ENCODE measurements around the gene SHPK. TPM values are rescaled to one million over a fixed set of nuclear protein-coding genes. Genes with fewer than 3 reads are reported as not detected.

The SHPK gene
- total and polyA plus RNA-seq, 9 of the 15 experiments (the other 6 are each of a cell fraction or from before 2014, with no cell fraction given), result 2.5 to 16.3 (median 11.8) TPM

- Histone ChIP-seq H4K20me1 (replicated peaks; ENCODE audit: control insufficient read depth, insufficient read depth, low read length) (no peaks in the 10 kb centered on the region), H3K27ac (ENCODE audit: extremely low read depth, low read depth, low read length) (no peak overlapping the region), H3K9ac (ENCODE audit: insufficient read depth in 1 of 2, low read depth in 2 of 2, low read length in 2 of 2) (no peak overlapping the region), H3K79me2 (ENCODE audit: control insufficient read depth, insufficient read depth, low read length) (no peaks in the 10 kb centered on the region), H3K9me3 (replicated peaks; ENCODE audit: control insufficient read depth, insufficient read depth, low read depth, low read length) (no peaks in the 10 kb centered on the region), H3K36me3 (ENCODE audit: control insufficient read depth, insufficient read depth, low read length) (no peaks in the 10 kb centered on the region), H3K4me1 (replicated peaks in 1 of 2; ENCODE audit: control insufficient read depth in 2 of 2, insufficient read depth in 2 of 2, low read length in 2 of 2) (peaks cover 0 to 23% of the 10 kb centered on the region in 2 experiments; a peak in 2 of 5 replicates), H3K4me2 (ENCODE audit: insufficient read depth, low read length) (no peak overlapping the region), H2AFZ (ENCODE audit: low read depth, low read length) (no peak overlapping the region), H3K9me1 (ENCODE audit: control insufficient read depth, insufficient read depth, low read length) (no peaks in the 10 kb centered on the region), H3K4me3 (no peak overlapping the region), H3K27me3 (ENCODE audit: control insufficient read depth in 2 of 2, insufficient read depth in 2 of 2, low read length in 2 of 2) (peaks cover 0 to 17% of the 10 kb centered on the region in 2 experiments; a peak in 2 of 5 replicates)
- in situ Hi-C loops (cut with MboI), result loop anchor here (5.0 kb wide), 1 partner anchor 51 kb away; no protein-coding TSS in a partner anchor
- WGBS (ENCODE audit: insufficient coverage, low coverage, missing lambda C conversion rate), result 26% methylated on average over 6 of the region's 12 CpGs
- FAIRE-seq, result no peak
- no peak for DNase-seq (ENCODE audit: extremely low read depth in 1 of 4, low spot score in 3 of 4)
- no TSS peak for BruUV-seq (replicated peaks)
- ChIA-PET CTCF (ENCODE audit: low intra/inter-chr PET ratio) (no interaction called here), POLR2A (no interaction called here)
- intact Hi-C loops (cut with micrococcal nuclease), result loop anchor here (10.0 kb wide), 1 partner anchor 636 kb away; no protein-coding TSS in a partner anchor
- no peak for ATAC-seq
- TF ChIP-seq GATAD2B (IDR thresholded peaks at IDR 0.05; ENCODE audit: borderline replicate concordance) (no peak), BRF1 (IDR thresholded peaks at IDR 0.05; ENCODE audit: borderline replicate concordance, extremely low read depth, insufficient read length) (no peak), SFPQ (IDR thresholded peaks at IDR 0.05; ENCODE audit: low read depth, low read length) (no peak), NR2C1 (IDR thresholded peaks at IDR 0.05) (no peak), NR2C1 (tag; IDR thresholded peaks at IDR 0.05) (no peak), STAT6 (CRISPR knock-in tag; IDR thresholded peaks at IDR 0.05) (no peak), ARID1B (IDR thresholded peaks at IDR 0.05) (no peak), ZNF436 (CRISPR knock-in tag; IDR thresholded peaks at IDR 0.05) (no peak), CC2D1A (IDR thresholded peaks at IDR 0.05) (no peak), PYGO2 (tag; IDR thresholded peaks at IDR 0.05) (no peak), PHTF2 (CRISPR knock-in tag; IDR thresholded peaks at IDR 0.05) (no peak), ZNF280A (IDR thresholded peaks at IDR 0.05; ENCODE audit: low read depth, partially characterized antibody) (no peak), HDAC8 (tag; IDR thresholded peaks at IDR 0.05) (no peak), ELK1 (CRISPR knock-in tag; IDR thresholded peaks at IDR 0.05) (no peak), ESRRA (IDR thresholded peaks at IDR 0.05; ENCODE audit: borderline replicate concordance, low read depth) (no peak), CGGBP1 (CRISPR knock-in tag; IDR thresholded peaks at IDR 0.05) (no peak)
These were observed 45.0 kb upstream of the SHPK start for GRCh38 chr17:3681057-3681456.

Data from K562 (cell line).